PC-3 (cell line): Measurements from ENCODE around the gene LRPPRC. TPM values are rescaled to one million over a fixed set of nuclear protein-coding genes. Genes with fewer than 3 reads are reported as not detected.

ENCODE experiments used
- ATAC-seq: fragments of 200-7000 bp; cut with Tn5 transposase; 2 replicates; pipeline ENCODE4 v1.9.1; 2020; ENCODE audit warnings: mild to moderate bottlenecking, moderate library complexity
- BruUV-seq: library from RNA; stranded (reverse); fragments of 400-500 nt; replicated peaks from 2 replicates; lab custom pipeline; 2021; lab: Mats Ljungman, UMichigan
- CTCF ChIA-PET: fragments of 300-600 bp; sonication (Branson Sonifier 250); formaldehyde crosslinking; loops from one replicate; lab custom pipeline; 2022; ENCODE audit warnings: antibody characterized with exemption; lab: Charles Lee
- POLR2A ChIA-PET: fragments of 300-600 bp; sonication (Branson Sonifier 250); formaldehyde crosslinking; loops from one replicate; lab custom pipeline; 2022; ENCODE audit warnings: antibody characterized with exemption; ENCODE audit not compliant: unreplicated experiment; lab: Charles Lee
- DNase-seq: peaks from one replicate; pipeline ENCODE4 v3.0.0-alpha.2; 2015
- H2AFZ ChIP-seq: fragments of 300-600 bp; sonication (generic); 2 replicates; pipeline ENCODE4 v1.6.0; 2016; ENCODE audit warnings: antibody characterized with exemption, low read length
- H3F3A ChIP-seq: fragments of 300-600 bp; sonication (generic); one replicate; pipeline ENCODE4 v1.6.0; 2017; ENCODE audit warnings: antibody characterized with exemption, low read length, control low read depth, mild to moderate bottlenecking; ENCODE audit not compliant: unreplicated experiment
- H3K27ac ChIP-seq: fragments of 300-600 bp; sonication (generic); 2 replicates; pipeline ENCODE4 v1.5.1; 2016; ENCODE audit warnings: mild to moderate bottlenecking, low read length
- H3K27me3 ChIP-seq: fragments of 300-600 bp; sonication (generic); 2 replicates; pipeline ENCODE4 v1.6.1; 2016; ENCODE audit warnings: low read length, mixed read lengths
- H3K36me3 ChIP-seq: fragments of 300-600 bp; sonication (generic); 2 replicates; pipeline ENCODE4 v1.6.1; 2016; ENCODE audit warnings: low read depth, mixed run types, low read length, mixed read lengths
- H3K4me1 ChIP-seq: fragments of 300-600 bp; sonication (generic); 2 replicates; pipeline ENCODE4 v1.5.1; 2016; ENCODE audit warnings: low read length; ENCODE audit not compliant: insufficient read depth
- H3K4me2 ChIP-seq: fragments of 300-600 bp; sonication (generic); 2 replicates; pipeline ENCODE4 v1.6.0; 2016; ENCODE audit warnings: low read length
- H3K4me3 ChIP-seq: fragments of 300-600 bp; sonication (generic); 2 replicates; pipeline ENCODE4 v1.5.1; 2016; ENCODE audit warnings: mild to moderate bottlenecking, low read length, mixed read lengths
- H3K79me2 ChIP-seq: fragments of 300-600 bp; sonication (generic); 2 replicates; pipeline ENCODE4 v1.6.1; 2017; ENCODE audit warnings: low read length, mixed read lengths
- H3K9ac ChIP-seq: fragments of 300-600 bp; sonication (generic); 2 replicates; pipeline ENCODE4 v1.6.0; 2016; ENCODE audit warnings: mild to moderate bottlenecking, low read length
- H3K9me2 ChIP-seq: fragments of 300-600 bp; sonication (generic); replicated peaks from 2 replicates; pipeline ENCODE4 v1.6.1; 2016; ENCODE audit warnings: mixed run types, low read length, mixed read lengths
- H3K9me3 ChIP-seq: fragments of 300-600 bp; sonication (generic); 2 replicates; pipeline ENCODE4 v1.6.1; 2016; ENCODE audit warnings: low read length, mixed read lengths
- H4K20me1 ChIP-seq: fragments of 300-600 bp; sonication (generic); 2 replicates; pipeline ENCODE4 v1.6.1; 2016; ENCODE audit warnings: low read length, mixed read lengths
- CTCF ChIP-seq: fragments of 300-600 bp; sonication (generic); conservative IDR thresholded peaks from 2 replicates; pipeline ENCODE4 v1.5.1; 2017; ENCODE audit warnings: antibody characterized with exemption, low read depth, mild to moderate bottlenecking, low read length
- EZH2 ChIP-seq: fragments of 300-600 bp; sonication (generic); IDR thresholded peaks from one replicate; pipeline ENCODE4 v1.6.1; 2017; ENCODE audit warnings: antibody characterized with exemption, mild to moderate bottlenecking, low read length; ENCODE audit not compliant: unreplicated experiment
- EZH2phosphoT487 ChIP-seq: fragments of 300-600 bp; sonication (generic); IDR thresholded peaks from 2 replicates; pipeline ENCODE4 v1.6.1; 2018; ENCODE audit warnings: mild to moderate bottlenecking, antibody characterized with exemption, low read length, borderline replicate concordance
- intact Hi-C: fragments of 100-400 bp; cut with micrococcal nuclease; formaldehyde crosslinking; loops from 2 replicates; pipeline ENCODE4 v1.9.0; 2023
- total RNA-seq: library from RNA; depleted of rRNA; stranded (reverse); fragments of >200 nt; gene quantifications from 2 replicates; pipeline ENCODE4 v1.2.3, GENCODE V29; 2014

The LRPPRC gene
- total RNA-seq, 1 experiment from 2014 or later: 94.8 TPM

- Histone ChIP-seq H3K36me3 (peaks cover 85% of the 10 kb centered on the region), H3K4me1 (no peaks in the 10 kb centered on the region), H3K9ac (no peak overlapping the region), H3K9me2 (no peaks in the 10 kb centered on the region), H3K27ac (no peak overlapping the region), H3F3A (peaks cover 3% of the 10 kb centered on the region), H4K20me1 (no peaks in the 10 kb centered on the region), H3K27me3 (no peaks in the 10 kb centered on the region), H2AFZ (no peak overlapping the region), H3K4me3 (no peak overlapping the region), H3K4me2 (no peak overlapping the region), H3K79me2 (no peaks in the 10 kb centered on the region), H3K9me3 (no peaks in the 10 kb centered on the region)
- ChIA-PET CTCF (no interaction called here), POLR2A (no interaction called here)
- DNase-seq: no peak
- no peak for ATAC-seq
- no TSS peak for BruUV-seq
- intact Hi-C loops: no loop called here
- TF ChIP-seq EZH2 (no peak), EZH2phosphoT487 (no peak), CTCF (no peak)
Observed at GRCh38 chr2:43890855-43891254, 104.9 kb downstream of the LRPPRC start.

- intact Hi-C loops: no loop called here
- Histone ChIP-seq H3K4me3 (no peak overlapping the region), H3K4me2 (no peak overlapping the region), H3K79me2 (no peaks in the 10 kb centered on the region), H2AFZ (no peak overlapping the region), H3K9me2 (no peaks in the 10 kb centered on the region), H3K9ac (no peak overlapping the region), H3K36me3 (peaks cover 71% of the 10 kb centered on the region), H3K27me3 (no peaks in the 10 kb centered on the region), H3K9me3 (no peaks in the 10 kb centered on the region), H3K4me1 (no peaks in the 10 kb centered on the region), H4K20me1 (no peaks in the 10 kb centered on the region), H3F3A (peaks cover 3% of the 10 kb centered on the region), H3K27ac (no peak overlapping the region)
- ChIA-PET CTCF (no interaction called here), POLR2A (no interaction called here)
- ATAC-seq (no peak), DNase-seq (no peak)
- no TSS peak for BruUV-seq
- no peak for TF ChIP-seq EZH2phosphoT487
- no peak for TF ChIP-seq EZH2
- TF ChIP-seq CTCF: no peak
Observed at GRCh38 chr2:43889416-43889815, 106.4 kb downstream of the LRPPRC start.

- Histone ChIP-seq H3K9ac (no peak overlapping the region), H3K79me2 (no peaks in the 10 kb centered on the region), H3K4me2 (no peak overlapping the region), H3K27ac (no peak overlapping the region), H3K27me3 (no peaks in the 10 kb centered on the region), H3K4me3 (no peak overlapping the region), H3F3A (peaks cover 3% of the 10 kb centered on the region), H3K9me2 (no peaks in the 10 kb centered on the region), H4K20me1 (no peaks in the 10 kb centered on the region), H2AFZ (no peak overlapping the region), H3K4me1 (no peaks in the 10 kb centered on the region), H3K36me3 (peaks cover 50% of the 10 kb centered on the region), H3K9me3 (no peaks in the 10 kb centered on the region)
- DNase-seq (no peak), ATAC-seq (no peak)
- CTCF ChIA-PET: no interaction called here
- intact Hi-C loops: no loop called here
- no peak for TF ChIP-seq EZH2
- BruUV-seq: no TSS peak
- POLR2A ChIA-PET: no interaction called here
Observed at GRCh38 chr2:43887176-43887575, 108.6 kb downstream of the LRPPRC start.
